ENCODE measurements around the gene SLC44A1. TPM values are rescaled to one million over a fixed set of nuclear protein-coding genes. Genes with fewer than 3 reads are reported as not detected.

Gene SLC44A1
- total RNA-seq, 4 donors from 2014 or later: 39.3 to 94.1 (median 58.3) TPM

DNA sequence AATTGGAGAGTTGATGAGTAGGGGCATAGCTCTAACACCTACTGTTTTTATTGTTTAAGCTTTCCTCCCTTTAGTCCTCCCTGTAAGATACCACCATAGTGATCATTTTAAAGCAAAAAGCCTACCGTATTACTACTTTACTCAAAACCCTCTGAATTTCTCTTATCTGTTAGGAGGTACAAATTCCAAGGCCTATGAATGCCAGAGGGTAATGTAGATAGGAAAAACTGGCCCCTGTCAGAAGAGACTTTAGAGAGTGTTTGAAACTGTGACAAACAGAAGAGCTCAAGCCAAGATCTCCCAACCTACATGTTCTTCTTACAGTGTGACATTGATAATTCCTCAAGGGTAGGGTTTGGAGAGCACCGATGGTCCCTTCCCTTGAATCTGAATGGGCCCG is 7.2 kb upstream of the SLC44A1 start:
- TF ChIP-seq POLR2AphosphoS5 (IDR thresholded peaks at IDR 0.05) (no peak), EP300 (IDR thresholded peaks at IDR 0.05; ENCODE audit: low read depth) (no peak)
- Histone ChIP-seq H3K4me1 (peaks cover 0 to 7% (median 0%) of the 10 kb centered on the region in 4 donors), H3K27me3 (no peaks in the 10 kb centered on the region), H3K4me3 (no peak overlapping the region), H3K27ac (no peak overlapping the region), H3K9me3 (no peaks in the 10 kb centered on the region), H3K36me3 (no peaks in the 10 kb centered on the region)
- intact Hi-C loops (cut with DNase I; ENCODE audit: low total_unique reads) (no loop called here), in situ Hi-C loops (cut with MboI; ENCODE audit: low pct_ligation_motif_present in 1 of 4, low pct_unique_long_range_greater_than_20kb in 1 of 4, low sequenced_read_pairs in 3 of 4) (no loop called here)
- WGBS, 2 donors (ENCODE audit: low coverage in 1 of 2): 78 to 98% methylated on average over 1 to 3 of the region's 3 CpGs
- DNase-seq: no peak

- no peak overlapping the region for H3K27ac ChIP-seq
- intact Hi-C loops (cut with DNase I; ENCODE audit: low total_unique reads) (no loop called here), in situ Hi-C loops (cut with MboI; ENCODE audit: low pct_ligation_motif_present in 1 of 4, low pct_unique_long_range_greater_than_20kb in 1 of 4, low sequenced_read_pairs in 3 of 4) (no loop called here)
- no peak overlapping the region for H3K4me3 ChIP-seq
- TF ChIP-seq EP300 (IDR thresholded peaks at IDR 0.05; ENCODE audit: low read depth): no peak
- TF ChIP-seq POLR2A (IDR thresholded peaks at IDR 0.05): no peak
- TF ChIP-seq POLR2AphosphoS5 (IDR thresholded peaks at IDR 0.05): no peak
- TF ChIP-seq, protein P1, sequence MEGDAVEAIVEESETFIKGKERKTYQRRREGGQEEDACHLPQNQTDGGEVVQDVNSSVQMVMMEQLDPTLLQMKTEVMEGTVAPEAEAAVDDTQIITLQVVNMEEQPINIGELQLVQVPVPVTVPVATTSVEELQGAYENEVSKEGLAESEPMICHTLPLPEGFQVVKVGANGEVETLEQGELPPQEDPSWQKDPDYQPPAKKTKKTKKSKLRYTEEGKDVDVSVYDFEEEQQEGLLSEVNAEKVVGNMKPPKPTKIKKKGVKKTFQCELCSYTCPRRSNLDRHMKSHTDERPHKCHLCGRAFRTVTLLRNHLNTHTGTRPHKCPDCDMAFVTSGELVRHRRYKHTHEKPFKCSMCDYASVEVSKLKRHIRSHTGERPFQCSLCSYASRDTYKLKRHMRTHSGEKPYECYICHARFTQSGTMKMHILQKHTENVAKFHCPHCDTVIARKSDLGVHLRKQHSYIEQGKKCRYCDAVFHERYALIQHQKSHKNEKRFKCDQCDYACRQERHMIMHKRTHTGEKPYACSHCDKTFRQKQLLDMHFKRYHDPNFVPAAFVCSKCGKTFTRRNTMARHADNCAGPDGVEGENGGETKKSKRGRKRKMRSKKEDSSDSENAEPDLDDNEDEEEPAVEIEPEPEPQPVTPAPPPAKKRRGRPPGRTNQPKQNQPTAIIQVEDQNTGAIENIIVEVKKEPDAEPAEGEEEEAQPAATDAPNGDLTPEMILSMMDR (IDR thresholded peaks at IDR 0.05): no peak
- H3K27me3 ChIP-seq: no peaks in the 10 kb centered on the region
- DNase-seq: peak; percentile 47
- 55% methylated on average over 3 of the region's 3 CpGs; no CpG with 5 or more reads in 1 of the 2 donors for WGBS, 2 donors (ENCODE audit: low coverage in 1 of 2)
- H3K4me1 ChIP-seq: peaks cover 0 to 17% (median 6%) of the 10 kb centered on the region in 4 donors
- no peaks in the 10 kb centered on the region for H3K9me3 ChIP-seq
- H3K36me3 ChIP-seq: no peaks in the 10 kb centered on the region
Observed at GRCh38 chr9:105238302-105238701, 6.1 kb upstream of the SLC44A1 start.

DNA sequence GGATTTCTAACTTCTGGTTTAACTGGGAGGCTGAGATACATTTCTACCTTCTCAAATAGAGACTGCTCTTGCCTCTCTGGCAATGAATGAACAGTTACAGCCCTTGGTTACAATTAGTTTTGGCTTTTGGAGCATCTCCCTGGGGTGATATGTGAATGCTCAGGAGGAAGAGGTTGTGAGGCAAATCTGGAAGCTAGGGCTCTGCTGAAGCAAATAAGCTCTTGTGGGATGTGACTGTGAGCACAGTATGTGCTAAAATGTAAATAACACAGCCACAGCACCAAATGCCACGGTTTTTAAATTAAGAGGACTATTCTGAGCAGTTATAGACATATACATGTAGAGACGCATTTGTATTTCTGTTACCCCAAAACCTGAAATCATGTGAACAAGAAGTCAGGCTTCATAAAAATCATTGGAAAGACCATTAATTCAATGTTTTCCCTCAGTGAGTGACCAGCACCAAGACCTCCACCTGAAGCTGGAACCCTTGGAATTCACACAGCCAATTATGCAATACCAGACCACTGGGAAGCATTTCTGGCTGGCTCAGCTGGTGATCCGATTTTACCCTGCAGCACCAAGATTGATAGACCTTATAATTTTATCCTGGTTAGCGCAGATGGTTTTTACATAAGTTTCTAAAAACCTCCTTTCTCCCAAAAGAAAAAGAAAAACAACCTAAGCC is 3.0 kb upstream of the SLC44A1 start:
- Histone ChIP-seq H3K4me1 (peaks cover 0 to 32% (median 20%) of the 10 kb centered on the region in 4 donors), H3K4me3 (no peak overlapping the region), H3K27me3 (no peaks in the 10 kb centered on the region), H3K27ac (peak overlapping the region in 1 of 4 donors; percentile 94), H3K36me3 (no peaks in the 10 kb centered on the region), H3K9me3 (no peaks in the 10 kb centered on the region)
- in situ Hi-C loops (cut with MboI; ENCODE audit: low pct_ligation_motif_present in 1 of 4, low pct_unique_long_range_greater_than_20kb in 1 of 4, low sequenced_read_pairs in 3 of 4): loop anchor here in 1 of 4 donors (10.0 kb wide), 1 partner anchor 317 kb away; the partner anchor contains the start of gene ABCA1
- no peak for DNase-seq
- WGBS, 2 donors (ENCODE audit: low coverage in 1 of 2): 62 to 67% methylated on average over 3 to 4 of the region's 4 CpGs
- intact Hi-C loops (cut with DNase I; ENCODE audit: low total_unique reads): no loop called here
- TF ChIP-seq EP300 (IDR thresholded peaks at IDR 0.05; ENCODE audit: low read depth) (no peak), POLR2AphosphoS5 (IDR thresholded peaks at IDR 0.05) (no peak), POLR2A (IDR thresholded peaks at IDR 0.05) (no peak)
- TF ChIP-seq, protein P1 (IDR thresholded peaks at IDR 0.05): no peak

GRCh38 chr9:105242062-105242461 is 2.4 kb upstream of the SLC44A1 start:
- intact Hi-C loops (cut with DNase I; ENCODE audit: low total_unique reads) (no loop called here), in situ Hi-C loops (cut with MboI; ENCODE audit: low pct_ligation_motif_present in 1 of 4, low pct_unique_long_range_greater_than_20kb in 1 of 4, low sequenced_read_pairs in 3 of 4) (loop anchor here in 1 of 4 donors (10.0 kb wide), 1 partner anchor 317 kb away; the partner anchor contains the start of gene ABCA1)
- TF ChIP-seq POLR2A (IDR thresholded peaks at IDR 0.05) (no peak), EP300 (IDR thresholded peaks at IDR 0.05; ENCODE audit: low read depth) (no peak), POLR2AphosphoS5 (IDR thresholded peaks at IDR 0.05) (no peak)
- TF ChIP-seq, protein P1 (IDR thresholded peaks at IDR 0.05): no peak
- peak overlapping the region; percentile 94 to 97 (median 95) for H3K27ac ChIP-seq
- no peak for DNase-seq
- H3K36me3 ChIP-seq: no peaks in the 10 kb centered on the region
- no peaks in the 10 kb centered on the region for H3K27me3 ChIP-seq
- WGBS, 2 donors (ENCODE audit: low coverage in 1 of 2): 62 to 71% methylated on average over 2 of the region's 2 CpGs
- H3K4me3 ChIP-seq: no peak overlapping the region
- no peaks in the 10 kb centered on the region for H3K9me3 ChIP-seq
- peaks cover 0 to 38% (median 25%) of the 10 kb centered on the region in 4 donors for H3K4me1 ChIP-seq
